ENCODE measurements around the gene IL17RA.

IL17RA gene

GRCh38 chr22:17097701-17098100 lies 12.9 kb downstream of the IL17RA start:
- peaks cover 39% of the 10 kb centered on the region for H3K36me3 ChIP-seq (ENCODE audit: insufficient read depth, low read length)
- DNase-seq = no peak
- peaks cover 44% of the 10 kb centered on the region for H3K4me1 ChIP-seq (ENCODE audit: insufficient read depth, low read length)
- peaks cover 43% of the 10 kb centered on the region for H4K20me1 ChIP-seq (ENCODE audit: insufficient read depth, low read length)
- no peak for ATAC-seq (ENCODE audit: insufficient read depth, low read depth)
- H3K9ac ChIP-seq (ENCODE audit: low read depth, low read length) = peak overlapping the region; percentile 31
- no peak overlapping the region for H2AFZ ChIP-seq (ENCODE audit: low read depth, low read length)
- peaks cover 33% of the 10 kb centered on the region for H3K79me2 ChIP-seq (ENCODE audit: insufficient read depth, low read length)
- H3K9me3 ChIP-seq (ENCODE audit: insufficient read depth, low read length, severe bottlenecking) = no peaks in the 10 kb centered on the region
- H3K4me3 ChIP-seq (ENCODE audit: low read depth in 1 of 2, low read length in 2 of 2) = peak overlapping the region in 1 of 2 experiments; percentile 22; a peak in 2 of 4 replicates
- no peaks in the 10 kb centered on the region for H3K27me3 ChIP-seq (ENCODE audit: insufficient read depth, low read length, poor library complexity)
- TF ChIP-seq CTCF (IDR thresholded peaks at IDR 0.05; ENCODE audit: borderline replicate concordance, extremely low read depth, low read length, poor library complexity, severe bottlenecking) (no peak), EZH2 (IDR thresholded peaks at IDR 0.05; ENCODE audit: borderline replicate concordance, low read depth, low read length, severe bottlenecking) (no peak)
- H3K27ac ChIP-seq (ENCODE audit: low read length) = peak overlapping the region; percentile 87
- peak overlapping the region; percentile 55 for H3K4me2 ChIP-seq (ENCODE audit: insufficient read depth, low read length)

DNA sequence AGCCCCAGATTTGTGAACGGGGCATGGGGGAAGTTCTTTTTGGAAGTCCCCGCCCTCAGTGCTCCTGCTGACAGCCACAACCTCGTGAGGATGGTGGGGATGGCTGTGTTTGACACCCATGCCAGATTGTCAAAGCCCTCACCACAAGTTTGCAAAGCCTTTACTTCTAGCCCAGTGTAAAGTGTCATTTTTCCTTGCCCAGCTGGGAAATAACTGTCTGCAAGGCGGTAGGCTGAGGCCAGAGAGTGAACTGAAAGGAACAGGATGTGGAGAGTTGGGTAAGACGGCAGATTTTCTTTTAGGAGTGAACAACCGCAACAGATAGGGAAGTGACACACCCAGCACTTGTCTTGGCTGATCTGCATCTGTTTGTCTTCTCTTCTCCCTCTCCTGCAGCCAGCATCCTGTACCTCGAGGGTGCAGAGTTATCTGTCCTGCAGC lies 13.6 kb downstream of the IL17RA start:
- no peaks in the 10 kb centered on the region for H3K9me3 ChIP-seq (ENCODE audit: insufficient read depth, low read length, severe bottlenecking)
- H3K79me2 ChIP-seq (ENCODE audit: insufficient read depth, low read length) = peaks cover 26% of the 10 kb centered on the region
- no peaks in the 10 kb centered on the region for H3K27me3 ChIP-seq (ENCODE audit: insufficient read depth, low read length, poor library complexity)
- peaks cover 45% of the 10 kb centered on the region for H4K20me1 ChIP-seq (ENCODE audit: insufficient read depth, low read length)
- peak; percentile 86 for DNase-seq
- H3K27ac ChIP-seq (ENCODE audit: low read length) = peak overlapping the region; percentile 87
- peak; percentile 92 for ATAC-seq (ENCODE audit: insufficient read depth, low read depth)
- peak overlapping the region; percentile 55 for H3K4me2 ChIP-seq (ENCODE audit: insufficient read depth, low read length)
- no peak overlapping the region for H2AFZ ChIP-seq (ENCODE audit: low read depth, low read length)
- H3K36me3 ChIP-seq (ENCODE audit: insufficient read depth, low read length) = peaks cover 46% of the 10 kb centered on the region
- peak overlapping the region in 1 of 2 experiments; percentile 22; a peak in 1 of 4 replicates for H3K4me3 ChIP-seq (ENCODE audit: low read depth in 1 of 2, low read length in 2 of 2)
- H3K4me1 ChIP-seq (ENCODE audit: insufficient read depth, low read length) = peaks cover 44% of the 10 kb centered on the region
- TF ChIP-seq CTCF (IDR thresholded peaks at IDR 0.05; ENCODE audit: borderline replicate concordance, extremely low read depth, low read length, poor library complexity, severe bottlenecking) = no peak
- no peak for TF ChIP-seq EZH2 (IDR thresholded peaks at IDR 0.05; ENCODE audit: borderline replicate concordance, low read depth, low read length, severe bottlenecking)
- peak overlapping the region; percentile 31; the same call in 1 of the 2 replicates for H3K9ac ChIP-seq (ENCODE audit: low read depth, low read length)

GRCh38 chr22:17100621-17101020 lies 15.8 kb downstream of the IL17RA start:
- Histone ChIP-seq H3K9ac (ENCODE audit: low read depth, low read length) (no peak overlapping the region), H4K20me1 (ENCODE audit: insufficient read depth, low read length) (peaks cover 36% of the 10 kb centered on the region), H3K4me1 (ENCODE audit: insufficient read depth, low read length) (peaks cover 42% of the 10 kb centered on the region), H3K27ac (ENCODE audit: low read length) (no peak overlapping the region), H2AFZ (ENCODE audit: low read depth, low read length) (no peak overlapping the region), H3K9me3 (ENCODE audit: insufficient read depth, low read length, severe bottlenecking) (no peaks in the 10 kb centered on the region), H3K4me2 (ENCODE audit: insufficient read depth, low read length) (no peak overlapping the region), H3K36me3 (ENCODE audit: insufficient read depth, low read length) (peaks cover 62% of the 10 kb centered on the region), H3K4me3 (ENCODE audit: low read depth in 1 of 2, low read length in 2 of 2) (no peak overlapping the region), H3K79me2 (ENCODE audit: insufficient read depth, low read length) (peaks cover 8% of the 10 kb centered on the region), H3K27me3 (ENCODE audit: insufficient read depth, low read length, poor library complexity) (no peaks in the 10 kb centered on the region)
- TF ChIP-seq EZH2 (IDR thresholded peaks at IDR 0.05; ENCODE audit: borderline replicate concordance, low read depth, low read length, severe bottlenecking) (no peak), CTCF (IDR thresholded peaks at IDR 0.05; ENCODE audit: borderline replicate concordance, extremely low read depth, low read length, poor library complexity, severe bottlenecking) (no peak)
- no peak for DNase-seq
- no peak for ATAC-seq (ENCODE audit: insufficient read depth, low read depth)

Data from DND-41 (cell line).